ENCODE data around the gene SLC23A1. TPM values are rescaled to one million over a fixed set of nuclear protein-coding genes. Genes with fewer than 3 reads are reported as not detected.

The SLC23A1 gene
- not detected for polyA plus RNA-seq (2012; ENCODE audit: insufficient read depth, insufficient read length, low read depth)

- no peak for DNase-seq
- Histone ChIP-seq H3K9me3 (no peaks in the 10 kb centered on the region), H3K4me3 (ENCODE audit: low read depth, low read length) (no peak within 1 kb of the TSS), H3K36me3 (no peaks in the 10 kb centered on the region), H3K27me3 (no peaks in the 10 kb centered on the region), H3K4me1 (peaks cover 19% of the 10 kb centered on the region)
- no peak for TF ChIP-seq CTCF (IDR thresholded peaks at IDR 0.05; ENCODE audit: low read depth, low read length)
Observed at GRCh38 chr5:139383275-139383992, at the start of gene SLC23A1. TSS of gene SLC23A1 (minus strand) at chr5:139383297. CDS start at chr5:139383253, 44 bp downstream.

DNA sequence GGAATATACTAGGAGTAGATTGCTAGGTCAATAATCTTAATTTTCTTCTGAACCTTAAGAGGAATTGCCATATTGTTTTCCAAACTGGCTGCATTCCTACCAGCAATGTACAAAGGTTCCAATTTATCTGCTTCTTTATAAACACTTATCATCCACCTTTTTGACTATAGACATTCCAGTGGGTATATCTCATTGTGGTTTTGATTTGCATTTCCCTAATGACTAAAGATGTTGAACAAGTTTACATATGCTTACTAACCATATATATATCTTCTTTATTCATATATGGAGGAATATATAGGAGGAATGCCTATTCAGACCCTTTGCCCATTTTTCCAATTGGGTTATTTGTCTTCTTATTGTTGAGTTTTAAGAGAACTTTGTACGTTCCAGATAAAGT, 48.6 kb upstream of the SLC23A1 start:
- no peaks in the 10 kb centered on the region for H3K9me3 ChIP-seq
- H3K4me1 ChIP-seq = no peaks in the 10 kb centered on the region
- TF ChIP-seq CTCF (IDR thresholded peaks at IDR 0.05; ENCODE audit: low read depth, low read length) = no peak
- no peak overlapping the region for H3K4me3 ChIP-seq (ENCODE audit: low read depth, low read length)
- DNase-seq = no peak
- peaks cover 6% of the 10 kb centered on the region; the same call in 1 of the 2 replicates for H3K36me3 ChIP-seq
- H3K27me3 ChIP-seq = no peaks in the 10 kb centered on the region

- H3K4me3 ChIP-seq (ENCODE audit: low read depth, low read length) = no peak overlapping the region
- H3K4me1 ChIP-seq = no peaks in the 10 kb centered on the region
- no peaks in the 10 kb centered on the region for H3K27me3 ChIP-seq
- H3K36me3 ChIP-seq = peaks cover 6% of the 10 kb centered on the region; the same call in 1 of the 2 replicates
- no peak for DNase-seq
- H3K9me3 ChIP-seq = no peaks in the 10 kb centered on the region
- TF ChIP-seq CTCF (IDR thresholded peaks at IDR 0.05; ENCODE audit: low read depth, low read length) = no peak
Observed at GRCh38 chr5:139430015-139430414, 46.9 kb upstream of the SLC23A1 start.

DNA sequence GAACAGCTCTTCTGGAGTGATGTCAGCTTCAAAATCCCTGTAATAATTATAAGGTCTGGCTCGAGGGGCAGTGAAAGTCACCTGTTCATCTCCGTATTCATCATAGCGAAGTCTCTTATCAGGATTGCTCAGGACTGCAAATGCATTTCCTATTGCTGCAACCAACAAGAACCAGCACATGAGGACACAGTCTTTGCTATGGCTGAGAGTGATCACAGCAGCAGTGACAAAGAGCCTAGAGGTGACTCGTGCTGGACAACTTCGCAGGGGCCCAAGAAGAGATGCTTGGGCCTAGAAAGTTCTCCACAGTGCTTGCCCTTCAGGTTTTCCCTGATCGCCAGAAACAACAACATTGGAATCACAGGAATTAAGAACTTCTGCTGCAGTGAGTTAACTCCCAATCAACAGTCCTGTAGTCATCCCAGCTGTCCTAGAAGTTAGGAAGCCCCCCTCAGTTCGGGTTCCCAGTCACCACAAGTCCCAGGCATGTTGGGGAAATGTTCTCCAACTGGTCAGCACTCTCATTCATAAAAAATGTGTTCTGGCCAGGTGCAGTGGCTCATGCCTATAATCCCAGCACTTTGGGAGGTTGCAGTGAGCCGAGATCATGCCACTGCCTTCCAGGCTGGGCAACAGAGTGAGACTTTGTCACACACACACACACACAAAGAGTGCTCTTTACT, 43.2 kb upstream of the SLC23A1 start:
- H3K36me3 ChIP-seq = peaks cover 10% of the 10 kb centered on the region
- H3K4me1 ChIP-seq = no peaks in the 10 kb centered on the region
- no peak overlapping the region for H3K4me3 ChIP-seq (ENCODE audit: low read depth, low read length)
- DNase-seq = no peak
- TF ChIP-seq CTCF (IDR thresholded peaks at IDR 0.05; ENCODE audit: low read depth, low read length) = no peak
- H3K27me3 ChIP-seq = no peaks in the 10 kb centered on the region
- no peaks in the 10 kb centered on the region for H3K9me3 ChIP-seq

DNA sequence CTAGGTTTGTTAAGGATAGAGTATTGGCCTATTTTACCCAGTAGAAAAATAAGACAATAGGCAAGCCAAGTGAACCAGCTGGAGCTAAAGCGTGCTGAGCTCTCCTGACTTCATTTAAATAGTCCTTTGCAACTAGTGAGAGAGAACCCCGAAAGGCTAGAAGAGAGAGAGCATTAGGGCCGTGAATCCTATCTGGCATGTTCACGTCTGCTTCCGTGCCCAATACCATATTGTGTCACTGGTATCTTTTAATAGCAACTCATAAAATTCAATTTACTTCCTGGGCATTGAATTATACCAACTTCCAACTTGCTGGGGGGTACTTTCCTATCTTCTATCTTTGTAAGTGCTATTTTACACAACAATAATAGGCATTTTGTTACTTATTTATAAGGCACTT, 42.4 kb upstream of the SLC23A1 start:
- Histone ChIP-seq H3K27me3 (no peaks in the 10 kb centered on the region), H3K4me1 (no peaks in the 10 kb centered on the region), H3K4me3 (ENCODE audit: low read depth, low read length) (no peak overlapping the region), H3K36me3 (peaks cover 10% of the 10 kb centered on the region), H3K9me3 (no peaks in the 10 kb centered on the region)
- TF ChIP-seq CTCF (IDR thresholded peaks at IDR 0.05; ENCODE audit: low read depth, low read length) = no peak
- DNase-seq = no peak
